COLO668 (cell line): ENCODE data around the gene HIVEP2.

ENCODE experiments used
- DNase-seq: peaks from one replicate; lab custom pipeline; 2025; ENCODE audit not compliant: unreplicated experiment; lab: John Stamatoyannopoulos, UW

HIVEP2 gene

DNA sequence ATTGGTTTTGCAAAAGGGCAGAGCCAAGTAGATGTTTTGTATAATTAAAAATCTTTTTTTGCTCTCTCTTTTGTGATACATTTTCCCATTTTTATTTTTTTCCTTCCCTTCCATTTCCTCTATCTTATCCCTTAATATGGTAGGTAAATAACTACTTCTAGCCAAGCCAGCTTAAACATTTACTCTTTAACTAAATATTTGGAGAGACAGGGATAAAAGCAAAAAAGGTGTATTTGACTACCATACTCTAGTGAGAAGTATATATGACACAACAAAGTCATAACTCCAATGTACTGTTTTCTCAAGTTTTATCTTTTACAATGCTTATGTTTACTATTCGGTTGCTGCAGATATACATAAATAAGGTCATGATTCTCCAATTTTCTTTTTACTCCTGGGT lies 154.7 kb downstream of the HIVEP2 start:
- DNase-seq = no peak

DNA sequence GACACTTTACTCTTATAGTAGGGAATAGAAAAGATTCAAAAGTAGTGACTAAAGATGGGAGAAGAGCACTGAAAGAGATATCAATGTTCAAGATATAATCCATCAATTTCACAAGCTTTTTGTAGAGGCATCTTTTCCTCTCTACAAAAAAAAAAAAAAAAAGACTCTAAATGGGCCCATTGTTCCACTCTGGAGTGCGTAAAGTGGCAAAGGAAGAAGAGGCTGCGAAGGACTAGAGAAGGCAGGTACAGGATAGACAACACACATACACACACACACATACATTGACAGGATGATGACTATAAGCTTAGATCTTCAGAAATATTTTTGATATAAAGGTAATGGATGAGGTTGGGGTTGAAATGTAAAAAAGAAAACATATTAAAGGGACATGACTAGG lies 157.6 kb downstream of the HIVEP2 start:
- DNase-seq = no peak

DNA sequence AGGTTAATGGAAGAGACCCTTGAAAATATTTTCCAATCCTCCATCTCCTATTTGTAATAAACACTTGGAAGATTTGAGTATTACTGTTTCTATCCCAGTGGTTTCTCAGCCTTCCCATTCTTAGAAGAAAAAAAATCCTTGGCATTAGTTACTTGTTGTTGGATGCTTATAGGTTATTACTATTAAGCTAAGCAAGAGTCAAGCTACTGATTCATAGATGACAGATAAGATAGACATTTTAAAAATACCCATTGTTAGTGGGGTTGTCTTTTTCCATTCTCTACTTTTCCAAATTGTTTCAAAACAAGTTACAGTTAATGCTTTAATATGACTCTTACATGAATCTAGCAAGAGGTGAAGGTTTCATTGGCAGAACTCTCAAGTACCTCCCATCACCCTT lies 158.5 kb downstream of the HIVEP2 start:
- DNase-seq = no peak

DNA sequence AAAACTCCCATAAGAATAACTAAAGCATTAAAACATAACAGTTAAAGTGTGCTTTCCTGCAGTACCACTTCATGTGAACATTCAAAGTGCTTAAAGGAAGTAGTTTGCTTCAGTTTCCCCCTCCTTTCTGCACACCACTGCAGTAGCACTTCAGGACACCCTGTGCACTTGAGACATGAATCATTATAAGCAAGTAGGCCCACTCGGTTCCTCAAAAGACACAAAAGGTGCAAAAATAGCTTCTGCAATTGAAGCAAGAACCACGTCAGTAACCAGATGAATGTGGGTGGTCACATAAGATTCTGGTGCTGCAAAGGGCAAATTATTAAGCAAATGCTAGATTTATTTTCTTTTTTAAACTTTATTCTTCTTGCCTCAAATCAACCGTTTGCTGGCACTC lies 160.6 kb downstream of the HIVEP2 start:
- no peak for DNase-seq

DNA sequence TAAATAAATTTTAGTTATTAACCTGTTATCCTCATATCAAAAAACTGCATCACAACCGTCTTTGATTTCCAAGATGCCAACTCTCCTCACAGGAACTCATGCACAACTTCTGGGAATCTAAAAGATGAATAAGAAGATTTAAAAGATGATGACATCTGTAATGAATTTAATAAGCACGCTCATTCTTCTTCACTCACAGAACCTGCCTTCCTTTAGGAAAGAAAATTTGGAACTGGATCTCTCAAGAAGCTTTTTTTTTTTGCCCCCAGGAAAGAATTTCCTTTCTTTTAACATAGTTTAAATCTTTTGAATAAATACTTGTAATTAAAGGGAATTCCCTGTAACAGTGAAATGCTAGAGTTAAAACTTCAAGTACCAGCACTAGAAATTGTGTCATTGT lies 161.5 kb downstream of the HIVEP2 start:
- no peak for DNase-seq

DNA sequence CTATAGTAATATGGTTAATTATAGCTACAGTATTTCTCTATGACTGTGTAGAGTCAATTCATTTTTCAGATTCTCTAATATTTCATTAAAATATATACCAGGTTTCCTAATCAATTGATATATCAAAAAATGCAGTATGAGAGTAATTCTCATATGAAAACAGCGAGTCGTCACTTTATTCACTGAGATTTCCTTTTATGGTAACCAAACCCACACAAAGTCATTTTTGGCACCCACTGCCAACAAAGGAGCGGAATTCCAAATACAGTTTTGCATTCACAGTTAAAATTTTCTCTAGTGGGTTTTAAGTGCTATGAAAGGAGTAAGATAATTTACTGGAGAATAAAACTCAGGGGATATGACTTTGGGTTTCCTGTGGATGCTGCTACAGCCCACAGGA lies 163.8 kb downstream of the HIVEP2 start:
- DNase-seq = no peak

DNA sequence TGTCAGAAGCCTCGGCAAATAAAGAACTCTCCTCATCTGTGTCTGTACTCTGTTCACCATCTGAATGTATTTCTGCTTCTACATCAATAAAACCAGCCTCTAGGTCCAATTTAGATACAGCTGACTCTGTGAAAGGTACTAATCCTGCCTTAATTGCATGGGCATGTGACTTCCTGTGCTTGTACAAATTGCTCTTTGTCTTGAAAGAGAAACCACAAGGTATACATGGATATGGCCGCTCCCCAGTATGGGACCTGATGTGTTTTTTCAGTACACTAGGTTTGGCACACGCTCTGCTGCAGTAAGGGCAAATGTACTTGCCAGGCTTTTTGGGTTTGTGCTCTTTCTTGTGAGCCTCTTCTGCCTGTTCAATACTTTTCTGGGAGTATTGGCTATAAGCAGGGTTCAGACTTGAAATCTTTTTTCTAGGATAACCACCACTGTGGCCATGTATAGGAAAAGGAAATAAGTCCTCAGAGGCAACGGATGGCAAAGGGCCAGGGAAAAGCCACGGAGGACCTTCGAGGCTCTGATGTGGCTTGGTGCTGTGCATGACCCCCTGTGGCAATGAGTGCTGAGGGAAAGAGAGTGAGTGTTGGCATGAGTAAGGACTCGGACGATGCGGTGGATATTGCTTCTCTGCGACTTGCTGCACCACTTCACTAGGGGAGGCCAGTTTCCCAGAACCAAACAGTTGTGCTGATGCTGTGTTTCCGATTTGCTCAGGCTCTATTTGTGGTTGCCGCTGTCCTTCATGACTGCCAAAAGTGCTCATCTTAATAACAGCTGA lies 170.9 kb downstream of the HIVEP2 start:
- DNase-seq = no peak

DNA sequence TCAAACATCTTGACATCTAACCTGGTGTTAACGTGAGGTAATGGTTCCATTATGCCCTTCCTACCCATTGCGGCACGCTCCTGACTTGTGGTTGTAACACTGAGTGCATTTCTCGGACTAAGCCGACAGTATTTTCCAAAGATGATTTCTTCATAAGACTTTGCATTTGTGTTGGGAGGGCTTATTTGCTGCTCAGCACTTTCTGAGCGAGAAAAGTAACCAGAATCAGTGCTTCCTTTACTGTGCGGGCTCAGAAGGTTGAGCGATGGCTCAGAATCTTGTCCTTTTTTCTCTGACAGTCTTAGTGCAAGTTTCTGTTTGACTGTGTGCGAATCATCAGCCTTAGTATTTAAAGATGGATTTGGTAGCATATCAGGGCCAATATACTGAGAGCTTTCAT lies 171.7 kb downstream of the HIVEP2 start:
- DNase-seq = no peak

DNA sequence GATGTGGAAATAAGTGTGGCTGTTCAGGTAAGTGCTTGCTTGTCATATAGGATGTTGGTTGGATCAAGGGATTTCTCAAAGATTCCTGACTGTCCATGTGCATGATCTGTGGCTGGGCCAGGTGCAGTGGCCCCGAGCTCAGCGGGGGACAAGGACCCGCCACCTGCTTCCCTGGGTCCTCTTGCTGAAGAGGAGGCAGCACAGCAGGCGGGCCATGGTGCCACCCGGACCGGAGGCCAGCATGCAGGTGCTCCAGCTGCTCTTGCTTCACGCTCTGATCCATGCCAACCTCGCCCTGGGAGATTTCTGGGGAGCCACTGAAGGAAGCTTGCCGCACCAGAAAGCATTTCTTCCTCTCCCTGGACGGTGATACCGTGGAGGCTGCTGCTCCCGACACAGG lies 173.8 kb downstream of the HIVEP2 start:
- no peak for DNase-seq

DNA sequence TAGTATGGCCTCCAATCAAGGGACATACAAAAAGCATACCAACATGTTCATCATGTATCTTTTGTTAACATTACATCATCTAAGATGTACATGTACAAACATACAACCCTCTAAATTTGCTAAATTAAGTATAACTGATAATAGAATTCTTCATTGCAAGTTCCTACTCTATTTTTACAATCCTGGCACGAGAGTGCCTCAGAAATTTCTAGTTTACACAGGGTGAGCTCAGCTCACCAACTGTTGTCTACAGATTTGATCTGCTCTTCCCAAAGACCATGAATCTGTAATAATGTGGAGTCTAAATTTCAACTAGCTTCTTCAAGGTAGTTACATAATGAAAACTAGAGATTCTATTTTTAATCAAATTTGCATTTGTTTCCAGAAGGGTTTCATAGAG lies 179.7 kb downstream of the HIVEP2 start:
- no peak for DNase-seq

DNA sequence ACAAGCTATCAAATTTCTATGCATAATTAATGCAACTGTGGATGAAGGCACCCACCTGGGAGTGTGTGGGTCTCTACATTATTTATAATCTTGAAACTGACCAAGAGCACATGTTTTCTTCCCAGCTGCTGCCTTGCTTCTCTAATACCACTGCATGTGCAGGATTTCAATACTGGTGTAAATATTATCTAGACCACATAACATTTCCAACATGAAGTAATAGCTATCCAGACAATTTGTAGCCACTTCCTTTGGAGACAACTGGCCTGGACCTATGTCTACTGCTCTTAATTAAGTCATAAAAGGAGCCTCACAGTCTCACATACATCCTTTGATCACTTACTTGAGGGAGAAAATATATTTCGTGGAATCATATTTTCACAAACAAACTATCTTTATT lies 180.7 kb downstream of the HIVEP2 start:
- no peak for DNase-seq

DNA sequence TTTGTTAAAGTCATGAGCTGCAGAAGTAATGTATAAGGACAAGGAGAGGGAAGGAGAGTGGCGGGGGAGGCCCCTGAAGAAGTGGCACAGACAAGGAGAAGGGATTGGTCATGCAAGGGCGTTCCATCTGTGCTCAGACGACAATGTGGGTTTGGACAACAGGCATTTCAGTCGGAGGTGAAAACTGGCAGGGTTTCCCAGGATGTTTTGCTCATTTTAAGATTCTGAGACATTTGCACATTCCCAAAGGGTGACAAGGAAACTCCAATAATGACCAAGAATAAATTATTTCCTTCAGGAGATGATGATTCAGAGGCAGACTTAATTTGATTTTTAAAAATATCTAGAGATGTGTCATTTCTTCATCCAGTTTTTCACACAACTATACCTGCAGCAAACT lies 181.8 kb downstream of the HIVEP2 start:
- no peak for DNase-seq

DNA sequence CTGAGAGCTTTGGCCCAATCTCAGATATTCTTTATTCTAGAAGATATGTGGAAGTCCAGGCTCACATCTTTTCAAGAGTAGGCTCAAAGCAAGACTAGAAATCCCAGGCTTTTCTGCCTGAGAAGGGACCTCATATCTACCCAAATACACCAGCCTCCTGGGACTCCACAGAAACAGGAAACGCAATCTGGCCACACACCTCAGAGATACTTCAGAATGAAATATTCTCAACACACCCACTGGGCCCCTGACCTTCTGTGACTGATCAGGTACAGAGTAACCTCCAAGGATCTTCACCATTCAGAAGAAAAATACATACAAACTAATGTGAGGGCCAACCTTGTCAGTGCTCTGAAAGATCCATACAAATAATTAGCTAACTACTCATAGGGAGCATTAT lies 183.2 kb downstream of the HIVEP2 start:
- DNase-seq = no peak

DNA sequence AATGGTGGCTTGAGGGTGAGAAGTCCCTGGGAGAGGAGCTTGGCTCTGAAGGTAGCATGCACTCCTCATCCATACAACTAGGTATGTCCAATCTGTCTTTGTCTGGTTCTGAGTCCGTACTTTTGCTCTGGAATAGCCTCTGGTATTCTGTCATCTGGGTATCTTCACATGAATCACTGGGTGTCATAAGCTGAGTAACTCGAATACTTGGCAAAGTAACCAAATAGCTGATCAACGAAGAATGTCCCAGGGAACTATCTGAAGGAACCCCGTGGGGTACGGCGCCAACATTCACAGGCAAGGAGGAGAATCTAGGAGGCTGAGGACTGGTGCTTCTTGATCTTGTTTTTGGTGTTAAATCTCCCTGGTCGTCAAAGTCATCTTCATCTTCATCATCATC lies 184.8 kb downstream of the HIVEP2 start:
- no peak for DNase-seq

DNA sequence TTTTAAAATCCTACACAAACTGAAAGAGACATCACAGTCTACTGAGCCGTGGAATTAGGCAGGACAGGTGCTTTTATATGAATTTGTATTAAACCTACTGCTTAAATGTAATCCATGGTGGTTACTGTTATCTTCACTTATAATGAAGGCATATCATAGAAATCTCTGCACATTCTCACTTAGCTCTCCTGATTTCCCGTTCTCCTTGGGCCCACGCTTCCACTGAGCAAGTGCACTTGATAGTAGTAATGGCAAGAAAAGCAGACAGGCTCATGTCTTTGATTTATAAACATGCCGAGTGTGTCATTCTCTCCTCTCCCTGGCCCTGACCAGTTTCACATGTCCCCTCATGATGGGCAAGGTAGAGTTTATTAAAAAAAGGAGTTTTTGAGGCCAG lies 186.3 kb downstream of the HIVEP2 start:
- DNase-seq = no peak

DNA sequence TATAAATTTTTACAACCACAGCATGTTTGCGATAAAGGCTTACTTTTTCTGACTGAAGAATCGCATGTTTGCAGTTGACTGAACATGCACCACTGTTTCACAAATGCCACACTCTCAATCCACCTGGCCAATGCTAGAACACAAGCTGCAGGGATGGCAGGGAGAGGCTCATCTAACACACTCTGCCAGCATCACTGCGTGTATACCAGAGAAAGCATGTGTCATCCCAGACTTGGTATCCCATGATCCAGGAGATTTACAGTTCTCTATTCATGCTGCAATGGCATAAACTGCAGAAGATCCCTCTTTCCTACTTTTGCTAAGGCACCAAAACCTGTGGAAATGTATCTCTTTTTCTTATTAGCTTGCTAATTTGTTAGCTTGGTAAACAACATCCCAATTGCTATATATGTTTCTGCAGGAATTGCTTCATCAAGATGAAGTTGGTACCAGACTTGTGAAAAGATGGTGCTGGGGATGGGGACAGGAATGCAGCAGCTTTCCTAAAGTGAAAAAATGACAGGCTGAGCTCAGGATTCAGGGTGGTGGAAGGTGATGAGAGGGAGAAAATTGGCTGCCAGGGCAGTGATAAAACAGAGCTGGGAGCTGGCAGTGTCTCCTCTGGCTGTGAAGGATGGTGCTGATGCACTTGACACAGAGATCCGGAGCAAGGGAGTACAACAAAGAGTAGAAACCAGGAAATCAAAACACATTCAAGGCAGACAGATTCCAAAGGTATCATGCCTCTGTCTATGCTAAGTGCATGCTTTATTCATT lies 186.9 kb downstream of the HIVEP2 start:
- no peak for DNase-seq

DNA sequence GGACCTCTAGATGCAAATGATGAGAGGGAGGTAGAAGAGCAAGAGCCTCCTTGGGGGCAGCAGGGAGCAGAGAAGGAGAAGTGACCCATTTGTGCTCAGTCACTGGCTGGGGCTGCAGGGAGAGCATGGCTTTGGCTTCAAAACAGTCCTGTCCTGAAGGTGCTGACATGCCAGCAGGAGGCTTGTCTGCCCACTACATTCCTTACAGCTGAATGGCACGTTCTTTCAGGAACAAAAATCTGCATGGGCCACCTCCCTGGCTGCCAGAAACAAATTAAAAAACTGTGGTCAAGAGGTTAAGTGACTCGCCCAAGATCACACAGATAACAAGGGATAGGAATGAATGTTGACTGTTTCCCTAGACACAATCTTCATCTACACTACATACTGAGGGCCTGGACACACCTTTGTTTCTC lies 188.8 kb downstream of the HIVEP2 start:
- DNase-seq = no peak

DNA sequence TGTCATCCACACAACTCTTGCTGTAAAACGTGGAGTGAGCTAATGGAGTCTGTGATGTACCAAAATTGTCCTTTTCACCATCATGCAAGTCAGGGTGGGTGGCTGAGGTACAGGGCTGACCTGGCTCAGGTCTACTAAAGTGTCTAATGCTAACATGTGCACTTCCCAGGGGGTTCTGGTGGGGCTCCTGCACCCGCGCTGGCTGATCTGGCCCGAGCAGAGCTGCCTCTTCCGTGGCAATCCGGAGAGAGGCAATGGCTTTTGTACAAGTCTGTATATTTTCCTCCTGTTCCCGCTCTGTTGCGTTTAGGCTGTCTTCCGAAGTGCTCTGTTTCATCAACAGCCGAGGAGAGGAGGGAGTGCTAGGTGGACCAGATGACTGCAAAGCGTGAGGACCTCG lies 191.8 kb downstream of the HIVEP2 start:
- DNase-seq = no peak

DNA sequence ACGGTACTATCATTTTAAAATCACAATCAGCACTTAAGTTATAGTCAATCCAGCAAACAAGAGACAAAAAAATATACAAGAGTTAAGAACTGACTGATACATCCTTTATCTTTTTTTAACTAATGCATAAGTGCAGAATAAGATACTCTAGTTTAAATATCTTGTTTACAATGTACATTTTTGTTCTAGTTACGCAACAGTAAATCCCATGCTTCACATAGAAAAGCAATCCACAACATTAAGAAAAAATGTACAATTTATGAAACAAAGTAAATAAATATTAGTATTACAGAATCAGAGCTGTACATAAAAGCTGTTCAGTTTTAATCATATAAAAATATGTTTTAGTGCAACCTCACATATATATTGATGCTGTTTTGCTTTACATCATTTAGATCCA lies 192.6 kb downstream of the HIVEP2 start:
- no peak for DNase-seq

DNA sequence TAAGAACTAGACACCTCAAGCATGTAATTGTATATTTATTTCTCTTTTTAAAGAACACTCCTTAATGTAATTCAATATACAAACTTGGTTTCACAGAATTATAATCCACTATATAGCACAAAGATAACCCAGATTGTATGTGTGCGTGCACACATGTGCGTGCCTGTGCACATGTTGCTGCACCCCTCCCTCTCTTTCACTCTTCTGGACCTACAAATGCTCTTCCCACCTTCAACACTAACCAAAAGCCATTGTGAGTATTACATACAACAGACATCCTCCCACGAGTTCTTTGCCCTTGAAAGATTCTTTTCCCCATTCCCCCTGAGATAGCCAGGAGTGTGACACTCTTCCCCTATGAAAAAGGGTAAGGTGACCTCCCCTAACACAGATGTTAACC lies 193.5 kb downstream of the HIVEP2 start:
- DNase-seq = no peak

DNA sequence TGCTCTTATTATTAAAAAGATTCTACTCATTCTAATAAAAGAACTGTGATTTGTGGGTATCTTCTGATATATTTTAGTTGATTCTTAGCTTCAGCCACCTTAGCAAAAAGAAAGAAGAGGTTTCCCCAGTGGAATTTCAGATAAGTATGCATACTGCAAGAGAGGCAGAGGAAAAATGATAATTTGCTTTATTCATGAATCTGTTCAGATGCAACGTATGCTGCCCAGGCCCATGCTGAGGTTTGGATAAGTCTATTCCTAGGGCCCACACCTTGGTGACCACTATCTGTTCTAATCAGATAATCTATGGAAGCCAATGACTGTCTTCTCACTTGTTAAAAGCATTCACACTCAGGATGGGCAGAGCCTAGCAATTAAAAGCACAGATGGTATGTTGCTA lies 194.0 kb downstream of the HIVEP2 start:
- no peak for DNase-seq

DNA sequence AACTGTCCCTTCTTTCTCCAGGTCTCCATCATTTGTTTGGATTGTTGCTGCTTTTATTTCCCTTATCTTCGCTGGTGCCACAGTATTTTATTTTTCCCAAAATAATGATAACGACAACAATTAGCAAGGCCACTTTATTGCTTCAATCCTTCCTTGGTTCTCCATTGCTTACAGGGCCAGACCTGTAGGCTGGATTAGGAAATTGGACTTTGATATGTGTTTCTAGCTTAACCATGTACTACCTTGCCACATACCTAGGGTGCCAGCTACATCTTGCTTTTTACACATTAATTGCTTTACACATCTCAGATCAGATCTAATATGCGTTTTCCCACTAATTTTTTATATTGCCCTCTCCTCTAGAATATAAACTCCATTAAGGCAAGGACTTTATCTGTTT lies 195.4 kb downstream of the HIVEP2 start:
- DNase-seq = no peak

DNA sequence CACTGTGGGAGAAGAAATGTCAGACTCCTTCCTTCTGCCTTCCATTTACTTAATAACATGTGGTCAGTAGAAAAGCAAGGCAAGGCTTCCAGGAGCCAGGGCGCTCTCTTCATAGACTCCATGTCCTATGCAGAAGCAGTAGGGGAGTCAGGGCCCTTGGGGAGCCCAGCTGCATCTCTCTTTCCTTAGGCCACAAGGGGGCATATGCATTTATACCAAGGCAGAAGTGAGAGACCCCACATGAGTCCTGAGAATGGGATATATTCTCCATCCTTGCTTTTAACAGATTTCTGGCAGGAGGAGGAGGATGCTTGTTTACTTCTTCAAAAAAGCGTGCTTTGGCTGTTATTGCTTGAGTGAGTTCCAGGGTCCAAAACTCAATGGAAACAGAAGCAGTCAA lies 198.5 kb downstream of the HIVEP2 start:
- no peak for DNase-seq
